Adrenal gland (tissue), 12 donors: ENCODE results near the gene PTGFR. TPM values are rescaled to one million over a fixed set of nuclear protein-coding genes. Genes with fewer than 3 reads are reported as not detected.

Source experiments
- DNase-seq, 7 donors: peaks; one replicate each; pipeline ENCODE4 v3.0.0-alpha.2; 2019 to 2020
- H3K27ac ChIP-seq, 5 donors: fragments of 200-600 bp; sonication (generic) in 4 of 5; 1 replicate in 3 of 5; 2 replicates in 2 of 5; pipeline versions ENCODE4 v1.5.1 to v1.8.0; 2016 to 2020; ENCODE audit warnings: mild to moderate bottlenecking in 1 of 5
- H3K27me3 ChIP-seq: fragments of 200-600 bp; 2 replicates; pipeline ENCODE4 v1.8.0; 2021
- H3K36me3 ChIP-seq, 2 donors: fragments of 200-600 bp; replicated peaks in 1 of 2; 1 replicate in 1 of 2; 2 replicates in 1 of 2; pipeline versions ENCODE4 v1.5.1 to v1.8.0; 2018 to 2022
- H3K4me1 ChIP-seq, 2 donors: fragments of 200-600 bp; replicated peaks in 1 of 2; 1 replicate in 1 of 2; 2 replicates in 1 of 2; pipeline versions ENCODE4 v1.5.1 to v1.8.0; 2018 to 2021
- H3K4me3 ChIP-seq, 4 donors: fragments of 200-600 bp; sonication (generic) in 3 of 4; one replicate each; pipeline ENCODE4 v1.5.1; 2016 to 2018
- H3K9me3 ChIP-seq, 3 donors: fragments of 200-600 bp; sonication (generic) in 1 of 3; replicated peaks in 1 of 3; 1 replicate in 2 of 3; 2 replicates in 1 of 3; pipeline versions ENCODE4 v1.5.1 to v1.8.0; 2016 to 2021
- POLR2A ChIP-seq, 2 donors: fragments of 450-650 bp; IDR thresholded peaks; one replicate each; pipeline ENCODE4 v1.6.1; 2017; ENCODE audit warnings: antibody characterized with exemption in 2 of 2, mild to moderate bottlenecking in 2 of 2, moderate library complexity in 1 of 2
- WGBS, 4 donors: extraction: QIAGEN DNeasy Blood & Tissue Kit in 2 of 4; methylation state at CpG; one replicate each; pipeline versions ENCODE4 v1.1.5 to v1.1.7; 2013 to 2017; 5-methylcytosine and 5-hydroxymethylcytosine counted together
- intact Hi-C, 2 donors: fragments of 100-400 bp; cut with DNase I; formaldehyde crosslinking; loops; one replicate each; pipeline versions ENCODE4 v1.14.1 to v1.15.0; 2022 to 2023
- polyA plus RNA-seq, 3 donors: library from polyadenylated mRNA; stranded (reverse); fragments of 200-250 nt in 2 of 3; fragments of 350-450 nt in 1 of 3; fragmentation: Illumina TruSeq in 1 of 3; extraction: RNeasy Lipid Tissue Mini Kit (QIAGEN cat#74804) in 1 of 3; gene quantifications; one replicate each; pipeline ENCODE4 v1.2.3, GENCODE V29; 2013 to 2014
- total RNA-seq, 9 donors: library from RNA; depleted of rRNA in 4 of 9; stranded (reverse); fragments of >200 nt in 4 of 9; fragments of 120-200 nt in 1 of 9; fragmentation: NEBNext Ultra II Directional in 1 of 9; extraction: Animal tissue kit (Norgen Biotek cat#: 25700) in 1 of 9; gene quantifications; one replicate each; pipeline versions ENCODE4 v1.1.0 to v1.2.4, GENCODE V29; 2013 to 2023
- TF ChIP-seq, protein P1 (sequence below), 6 experiments: fragments of 450-650 bp in 4 of 6; fragments of 200-600 bp in 2 of 6; sonication (generic) in 1 of 6; IDR thresholded peaks; 1 replicate in 5 of 6; 2 replicates in 1 of 6; pipeline versions ENCODE4 v1.5.1 to v1.8.0; 2016 to 2021; ENCODE audit warnings: antibody characterized with exemption in 6 of 6, mild to moderate bottlenecking in 2 of 6, moderate library complexity in 1 of 6
- donor health status: healthy with polysubstance abuse.
- donor health status: Bipolar disorder and iron deficiency.
- donor health status: DM: yes; HTN: yes; CAD: no.
- donor health status: DM: no; HTN: no; CAD: no.
- donor health status: DM: no; HTN: no; CAD: no.
- donor health status: DM: yes; HTN: yes; CAD: no.

The PTGFR gene
- total and polyA plus RNA-seq, 12 donors: 1.0 to 8.9 (median 4.6) TPM

DNA sequence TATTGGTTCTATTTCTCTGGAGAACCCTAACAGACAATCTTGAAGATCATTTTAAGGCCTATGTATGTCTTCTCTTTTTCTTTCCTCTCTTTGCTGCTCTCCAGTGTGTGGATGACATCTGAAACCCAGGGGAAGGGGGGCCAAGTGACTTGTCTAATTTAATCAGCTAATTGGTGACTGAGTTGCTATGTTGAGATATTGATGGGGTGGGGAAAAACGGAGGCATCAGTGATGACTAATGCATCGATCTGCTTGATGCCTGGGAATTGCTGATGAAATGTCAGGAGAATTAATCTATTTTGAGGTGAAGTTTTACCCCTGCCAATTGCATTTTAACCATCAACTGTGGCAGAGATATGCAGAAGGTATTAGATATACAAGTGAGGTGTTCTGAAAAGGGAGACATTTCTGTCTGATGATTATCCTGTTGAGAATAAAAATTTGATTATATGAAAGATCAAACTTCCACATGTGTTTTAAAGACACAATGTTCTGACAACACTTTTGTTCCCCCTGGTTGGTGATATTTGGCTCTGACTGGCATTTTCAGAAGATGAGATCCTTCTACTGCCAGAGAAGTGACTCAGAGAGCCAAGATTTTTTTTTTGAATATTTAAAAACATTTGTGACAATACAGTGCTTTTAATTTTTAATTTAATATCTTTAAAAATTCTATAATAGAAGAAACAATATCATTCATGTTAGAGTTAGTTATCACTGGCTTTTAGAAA is 18.7 kb upstream of the PTGFR start:
- intact Hi-C loops: no loop called here
- Histone ChIP-seq H3K36me3 (no peaks in the 10 kb centered on the region), H3K9me3 (no peaks in the 10 kb centered on the region), H3K27me3 (no peaks in the 10 kb centered on the region), H3K4me3 (no peak overlapping the region), H3K27ac (no peak overlapping the region), H3K4me1 (peaks cover 3 to 8% of the 10 kb centered on the region in 2 donors)
- no peak for DNase-seq
- WGBS, 4 donors: 43 to 65% (median 43%) methylated on average over 2 of the region's 2 CpGs
- TF ChIP-seq POLR2A (IDR thresholded peaks at IDR 0.05): no peak
- TF ChIP-seq, protein P1, sequence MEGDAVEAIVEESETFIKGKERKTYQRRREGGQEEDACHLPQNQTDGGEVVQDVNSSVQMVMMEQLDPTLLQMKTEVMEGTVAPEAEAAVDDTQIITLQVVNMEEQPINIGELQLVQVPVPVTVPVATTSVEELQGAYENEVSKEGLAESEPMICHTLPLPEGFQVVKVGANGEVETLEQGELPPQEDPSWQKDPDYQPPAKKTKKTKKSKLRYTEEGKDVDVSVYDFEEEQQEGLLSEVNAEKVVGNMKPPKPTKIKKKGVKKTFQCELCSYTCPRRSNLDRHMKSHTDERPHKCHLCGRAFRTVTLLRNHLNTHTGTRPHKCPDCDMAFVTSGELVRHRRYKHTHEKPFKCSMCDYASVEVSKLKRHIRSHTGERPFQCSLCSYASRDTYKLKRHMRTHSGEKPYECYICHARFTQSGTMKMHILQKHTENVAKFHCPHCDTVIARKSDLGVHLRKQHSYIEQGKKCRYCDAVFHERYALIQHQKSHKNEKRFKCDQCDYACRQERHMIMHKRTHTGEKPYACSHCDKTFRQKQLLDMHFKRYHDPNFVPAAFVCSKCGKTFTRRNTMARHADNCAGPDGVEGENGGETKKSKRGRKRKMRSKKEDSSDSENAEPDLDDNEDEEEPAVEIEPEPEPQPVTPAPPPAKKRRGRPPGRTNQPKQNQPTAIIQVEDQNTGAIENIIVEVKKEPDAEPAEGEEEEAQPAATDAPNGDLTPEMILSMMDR (IDR thresholded peaks at IDR 0.05): no peak

DNA sequence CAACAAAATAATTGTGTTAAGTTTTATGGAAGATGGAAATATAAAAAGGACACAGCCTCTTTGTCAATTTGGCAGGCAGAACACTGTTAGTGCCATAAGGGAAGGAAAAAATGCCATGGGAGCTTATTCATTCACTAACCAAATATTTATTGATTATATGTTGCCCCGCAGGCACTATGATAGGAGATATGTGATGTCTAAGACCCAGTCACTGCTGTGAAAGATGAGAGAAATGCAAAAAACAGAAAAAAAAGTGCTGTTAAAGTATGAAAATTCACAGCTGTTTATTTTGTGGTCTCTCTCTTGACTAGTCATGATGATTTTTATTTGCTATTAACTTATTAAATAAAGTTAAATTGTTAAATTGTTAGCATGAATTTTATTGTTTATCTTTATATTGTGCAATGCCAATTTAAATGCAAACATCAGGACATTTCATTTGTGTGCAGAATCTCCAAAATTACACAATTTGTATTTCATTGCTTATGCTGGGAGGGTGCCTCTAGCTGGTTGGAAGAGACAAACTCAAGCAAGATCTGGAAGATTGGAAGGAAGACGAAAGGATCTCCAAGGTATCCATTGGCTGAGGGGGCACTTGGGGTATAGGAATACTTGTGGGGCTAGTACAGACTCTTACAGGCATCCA is 17.8 kb upstream of the PTGFR start:
- Histone ChIP-seq H3K36me3 (no peaks in the 10 kb centered on the region), H3K27me3 (no peaks in the 10 kb centered on the region), H3K9me3 (no peaks in the 10 kb centered on the region), H3K27ac (no peak overlapping the region), H3K4me1 (peaks cover 3 to 8% of the 10 kb centered on the region in 2 donors), H3K4me3 (no peak overlapping the region)
- no peak for DNase-seq
- intact Hi-C loops: no loop called here
- WGBS, 4 donors: 80 to 93% (median 86%) methylated on average over 2 of the region's 2 CpGs
- TF ChIP-seq, protein P1 (IDR thresholded peaks at IDR 0.05): no peak
- no peak for TF ChIP-seq POLR2A (IDR thresholded peaks at IDR 0.05)

DNA sequence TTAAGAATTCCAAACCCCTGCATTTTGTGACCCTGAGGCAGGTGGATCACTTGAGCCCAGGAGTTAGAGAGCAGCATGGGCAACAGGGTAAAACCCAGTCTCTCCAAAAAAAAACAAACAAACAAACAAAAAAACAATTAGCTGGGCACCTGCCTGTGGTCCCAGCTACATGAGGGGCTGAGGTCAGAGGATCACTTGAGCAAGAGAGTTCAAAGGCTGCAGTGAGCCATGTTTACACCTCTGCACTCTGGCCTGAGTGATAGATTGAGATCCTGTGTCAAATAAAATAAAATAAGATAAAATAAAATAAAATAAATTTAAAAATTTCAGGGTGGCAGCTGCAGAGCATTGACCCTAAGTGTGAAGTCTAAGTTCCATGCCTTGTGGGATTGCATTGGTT is 16.7 kb upstream of the PTGFR start:
- Histone ChIP-seq H3K36me3 (no peaks in the 10 kb centered on the region), H3K4me3 (no peak overlapping the region), H3K9me3 (no peaks in the 10 kb centered on the region), H3K27me3 (no peaks in the 10 kb centered on the region), H3K4me1 (peaks cover 3 to 8% of the 10 kb centered on the region in 2 donors), H3K27ac (no peak overlapping the region)
- no peak for DNase-seq
- TF ChIP-seq, protein P1 (IDR thresholded peaks at IDR 0.05): no peak
- no peak for TF ChIP-seq POLR2A (IDR thresholded peaks at IDR 0.05)
- intact Hi-C loops: no loop called here

DNA sequence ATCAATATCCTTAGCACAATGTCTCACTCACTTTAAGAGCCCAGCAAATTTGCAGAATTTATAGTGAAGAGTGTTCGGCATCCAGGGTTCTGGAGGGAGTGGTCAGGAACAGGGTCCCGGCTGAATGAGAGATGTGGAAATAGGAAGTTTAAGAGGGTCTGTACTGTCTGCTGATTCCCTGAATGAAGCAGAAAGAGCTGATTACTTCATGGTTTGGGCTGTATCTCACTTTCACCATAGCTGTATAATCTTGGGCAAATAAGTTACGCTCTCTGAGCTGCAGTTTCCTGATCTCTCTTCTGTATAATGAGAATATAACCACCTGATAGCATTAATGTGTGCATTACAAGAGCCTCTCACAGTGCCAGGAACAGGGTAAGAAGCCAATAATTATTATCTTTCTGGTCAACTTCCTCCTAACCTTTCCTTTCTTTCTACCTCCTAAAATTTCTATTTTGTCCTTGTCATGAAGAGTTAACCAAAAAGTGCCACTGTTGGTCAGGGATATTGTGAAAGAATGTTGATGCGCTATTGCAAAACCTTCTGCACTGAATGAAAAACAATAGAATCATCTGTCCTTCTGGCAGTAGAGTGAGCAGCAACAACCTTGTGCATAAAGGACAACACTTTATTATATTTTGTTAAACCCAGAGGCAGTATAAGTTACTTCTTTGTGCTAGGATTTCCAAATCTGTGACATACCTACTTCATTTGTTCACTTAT is 14.7 kb upstream of the PTGFR start:
- no peaks in the 10 kb centered on the region for H3K9me3 ChIP-seq
- no peaks in the 10 kb centered on the region for H3K36me3 ChIP-seq
- WGBS, 4 donors: 53 to 67% (median 58%) methylated on average over 4 of the region's 4 CpGs
- no peaks in the 10 kb centered on the region for H3K27me3 ChIP-seq
- H3K4me3 ChIP-seq: peak overlapping the region in 1 of 4 donors; percentile 13
- peak overlapping the region in 2 of 5 donors; percentile 20 to 40 for H3K27ac ChIP-seq
- DNase-seq: peak in 3 of 7 donors; percentile 22 to 39 (median 30)
- no peak for TF ChIP-seq POLR2A (IDR thresholded peaks at IDR 0.05)
- TF ChIP-seq, protein P1 (IDR thresholded peaks at IDR 0.05): no peak
- intact Hi-C loops: no loop called here
- peaks cover 3 to 8% of the 10 kb centered on the region in 2 donors for H3K4me1 ChIP-seq
